A549 (cell line): ENCODE results near the gene S100A10. TPM values are rescaled to one million over a fixed set of nuclear protein-coding genes. Genes with fewer than 3 reads are reported as not detected.

ENCODE experiments used
- ATAC-seq, 2 experiments: fragments of 200-7000 bp in 1 of 2; fragments of >200 bp in 1 of 2; cut with Nextera tagmentation in 1 of 2; cut with Tn5 transposase in 1 of 2; 3 replicates each; pipeline versions ENCODE4 v1.8.0 to v1.9.1; 2018 to 2020; ENCODE audit warnings: mild to moderate bottlenecking in 1 of 2, moderate library complexity in 1 of 2
- CTCF ChIA-PET: fragments of 300-600 bp; sonication (Branson Sonifier 250); formaldehyde crosslinking; extraction: SDS; loops from one replicate; lab custom pipeline; 2021; ENCODE audit warnings: antibody characterized with exemption, inconsistent platforms; lab: Yijun Ruan, JAX
- POLR2A ChIA-PET: fragments of 350-600 bp; formaldehyde crosslinking; extraction: SDS; loops from one replicate; lab custom pipeline; 2021; ENCODE audit warnings: antibody characterized with exemption, inconsistent platforms; lab: Yijun Ruan, JAX
- DNase-seq, 2 experiments: peaks; one replicate each; pipeline versions ENCODE4 v3.0.0 to v3.0.0-alpha.2; 2011 to 2016; ENCODE audit warnings: low read depth in 1 of 2, low spot score in 1 of 2
- FAIRE-seq: peaks from 2 replicates; lab custom pipeline; 2011; peaks lifted over from hg19 to GRCh38; lab: Jason Lieb, UNC
- H3K27ac ChIP-seq, 2 experiments: fragments of >200 bp; sonication (Bioruptor Twin); formaldehyde crosslinking; 3 replicates each; pipeline ENCODE4 v1.5.1; 2016 to 2017
- H3K4me1 ChIP-seq: fragments of >200 bp; sonication (Bioruptor Twin); formaldehyde crosslinking; 3 replicates; pipeline ENCODE4 v1.6.1; 2016
- H3K4me2 ChIP-seq: fragments of >200 bp; sonication (Bioruptor Twin); formaldehyde crosslinking; 3 replicates; pipeline ENCODE4 v1.6.1; 2016
- H3K4me3 ChIP-seq: fragments of >200 bp; sonication (Bioruptor Twin); formaldehyde crosslinking; 3 replicates; pipeline ENCODE4 v1.5.1; 2016
- H3K9me3 ChIP-seq: fragments of >200 bp; sonication (Bioruptor Twin); formaldehyde crosslinking; 3 replicates; pipeline ENCODE4 v1.6.1; 2016
- ATOH8 ChIP-seq: fragments of 250-450 bp; sonication (Bioruptor Pico); IDR thresholded peaks from 2 replicates; pipeline ENCODE4 v1.5.0; 2020; ENCODE audit warnings: low read depth, mild to moderate bottlenecking, moderate library complexity
- BHLHE40 ChIP-seq: IDR thresholded peaks from 2 replicates; pipeline ENCODE4 v1.6.1; 2012; ENCODE audit warnings: low read depth, low read length, inconsistent platforms
- CBX8 ChIP-seq: fragments of 200-600 bp; sonication (generic); IDR thresholded peaks from 2 replicates; pipeline ENCODE4 v1.6.1; 2016
- CEBPB ChIP-seq, 2 experiments: fragments of >200 bp in 1 of 2; sonication (Bioruptor Twin) in 1 of 2; formaldehyde crosslinking in 1 of 2; IDR thresholded peaks; 2 replicates each; pipeline ENCODE4 v1.6.1; 2012 to 2016
- EHF ChIP-seq: fragments of 250-450 bp; sonication (Bioruptor Pico); IDR thresholded peaks from 2 replicates; pipeline ENCODE4 v1.5.0; 2020; ENCODE audit warnings: mild to moderate bottlenecking
- FOSB ChIP-seq: fragments of 250-450 bp; sonication (Bioruptor Pico); IDR thresholded peaks from 2 replicates; pipeline ENCODE4 v1.5.0; 2020; ENCODE audit warnings: mild to moderate bottlenecking, moderate library complexity
- FOSL2 ChIP-seq, 2 experiments: fragments of 450-650 bp in 1 of 2; fragments of >200 bp in 1 of 2; sonication (Bioruptor Twin) in 1 of 2; formaldehyde crosslinking; IDR thresholded peaks; 2 replicates each; pipeline versions ENCODE4 v1.5.0 to v1.6.1; 2016 to 2020; ENCODE audit warnings: mild to moderate bottlenecking in 1 of 2, moderate library complexity in 1 of 2
- GATA3 ChIP-seq: IDR thresholded peaks from 2 replicates; pipeline ENCODE4 v1.6.1; 2012; ENCODE audit warnings: borderline replicate concordance
- HEYL ChIP-seq: fragments of 250-450 bp; sonication (Bioruptor Pico); IDR thresholded peaks from 2 replicates; pipeline ENCODE4 v1.8.0; 2021; ENCODE audit warnings: mild to moderate bottlenecking, moderate library complexity
- HOXA7 ChIP-seq: fragments of 250-450 bp; sonication (Bioruptor Pico); IDR thresholded peaks from 2 replicates; pipeline ENCODE4 v1.5.0; 2020; ENCODE audit warnings: mild to moderate bottlenecking, moderate library complexity
- HOXB5 ChIP-seq: fragments of 250-450 bp; sonication (Bioruptor Pico); IDR thresholded peaks from 2 replicates; pipeline ENCODE4 v1.5.0; 2020; ENCODE audit warnings: mild to moderate bottlenecking, moderate library complexity
- JUNB ChIP-seq: fragments of >200 bp; sonication (Bioruptor Twin); formaldehyde crosslinking; IDR thresholded peaks from 2 replicates; pipeline ENCODE4 v1.6.1; 2016
- MYC ChIP-seq: IDR thresholded peaks from 2 replicates; pipeline ENCODE4 v1.6.1; 2012; ENCODE audit warnings: mild to moderate bottlenecking, inconsistent platforms, low read length, improper control_type of control experiment, borderline replicate concordance
- NR3C1 ChIP-seq: fragments of >200 bp; sonication (Bioruptor Twin); formaldehyde crosslinking; IDR thresholded peaks from 3 replicates; pipeline ENCODE4 v1.6.1; 2017
- POLR2AphosphoS2 ChIP-seq: conservative IDR thresholded peaks from 2 replicates; pipeline ENCODE4 v1.6.1; 2012; ENCODE audit warnings: low read length, improper control_type of control experiment, inconsistent platforms
- RAD21 ChIP-seq, 2 experiments: fragments of >200 bp in 1 of 2; sonication (Bioruptor Twin) in 1 of 2; formaldehyde crosslinking in 1 of 2; IDR thresholded peaks in 1 of 2; conservative IDR thresholded peaks in 1 of 2; 2 replicates in 1 of 2; 3 replicates in 1 of 2; pipeline ENCODE4 v1.6.1; 2012 to 2018; ENCODE audit warnings: inconsistent platforms in 1 of 2
- RFX5 ChIP-seq: fragments of 450-650 bp; IDR thresholded peaks from 2 replicates; pipeline ENCODE4 v1.7.1; 2014; ENCODE audit warnings: antibody characterized with exemption, mild to moderate bottlenecking, moderate library complexity
- SMC3 ChIP-seq: fragments of >200 bp; sonication (Bioruptor Twin); formaldehyde crosslinking; IDR thresholded peaks from 3 replicates; pipeline ENCODE4 v1.6.1; 2018; ENCODE audit warnings: inconsistent platforms
- SREBF2 ChIP-seq: fragments of 450-650 bp; IDR thresholded peaks from 2 replicates; pipeline ENCODE4 v1.6.1; 2014; ENCODE audit warnings: mild to moderate bottlenecking, moderate library complexity
- TP53 ChIP-seq: fragments of 250-450 bp; sonication (Bioruptor Pico); IDR thresholded peaks from 2 replicates; pipeline ENCODE4 v1.5.0; 2021; ENCODE audit warnings: mild to moderate bottlenecking, moderate library complexity
- USF2 ChIP-seq: fragments of 450-650 bp; IDR thresholded peaks from 2 replicates; pipeline ENCODE4 v1.6.1; 2014; ENCODE audit warnings: antibody characterized with exemption
- WGBS: methylation state at CpG from one replicate; pipeline ENCODE4 v1.1.6; 2017; ENCODE audit errors: missing lambda C conversion rate; 5-methylcytosine and 5-hydroxymethylcytosine counted together
- polyA plus RNA-seq, 4 experiments: library from polyadenylated mRNA; depleted of rRNA in 3 of 4; stranded (reverse); fragments of >200 nt; fragmentation: RNase III in 1 of 4; extraction: RNeasy Plus Mini Kit Qiagen cat#74134 plus additional on column Dnase treatment in 1 of 4; gene quantifications; 2 replicates in 3 of 4; 3 replicates in 1 of 4; pipeline ENCODE4 v1.2.3, GENCODE V29; 2011 to 2017
- TF ChIP-seq, protein P1 (sequence below): fragments of 250-450 bp; sonication (Bioruptor Pico); IDR thresholded peaks from 2 replicates; pipeline ENCODE4 v1.5.0; 2021; ENCODE audit warnings: mild to moderate bottlenecking, moderate library complexity, borderline replicate concordance
- TF ChIP-seq, protein P2 (sequence below): fragments of >200 bp; sonication (Bioruptor Twin); formaldehyde crosslinking; IDR thresholded peaks from 3 replicates; pipeline ENCODE4 v1.5.1; 2016
- TF ChIP-seq, protein P3 (sequence below): fragments of >200 bp; sonication (Bioruptor Twin); formaldehyde crosslinking; IDR thresholded peaks from 3 replicates; pipeline ENCODE4 v1.6.1; 2016
- TF ChIP-seq, protein P4 (sequence below): IDR thresholded peaks from 2 replicates; pipeline ENCODE4 v1.6.1; 2012

S100A10 gene
- polyA plus RNA-seq, 2 of the 4 experiments (the other 2 are of a cell fraction) = 505 to 2,077 TPM

- Histone ChIP-seq H3K4me1 (peaks cover 27% of the 10 kb centered on the region), H3K27ac (peak overlapping the region; percentile 98 to 100), H3K4me3 (peak overlapping the region; percentile 78)
- DNase-seq (peak; percentile 42 to 59), ATAC-seq (peak; percentile 51 to 63; a peak in 4 of 6 replicates)
- under 1% methylated on average over 17 of the region's 17 CpGs for WGBS
- ChIA-PET CTCF (interaction anchor here (0.7 to 5.5 kb wide), 16 partner anchors 12 to 423 kb away, joined by 3 to 68 read pairs (median 8); partner anchors contain the start of gene THEM4), POLR2A (interaction anchor here (0.6 to 4.5 kb wide), 7 partner anchors 12 to 127 kb away, joined by 3 to 118 read pairs (median 7); partner anchors contain the start of gene THEM4)
- no peak for TF ChIP-seq USF2
- no peak for TF ChIP-seq JUNB
- TF ChIP-seq POLR2AphosphoS2 = no peak
- TF ChIP-seq, protein P1, sequence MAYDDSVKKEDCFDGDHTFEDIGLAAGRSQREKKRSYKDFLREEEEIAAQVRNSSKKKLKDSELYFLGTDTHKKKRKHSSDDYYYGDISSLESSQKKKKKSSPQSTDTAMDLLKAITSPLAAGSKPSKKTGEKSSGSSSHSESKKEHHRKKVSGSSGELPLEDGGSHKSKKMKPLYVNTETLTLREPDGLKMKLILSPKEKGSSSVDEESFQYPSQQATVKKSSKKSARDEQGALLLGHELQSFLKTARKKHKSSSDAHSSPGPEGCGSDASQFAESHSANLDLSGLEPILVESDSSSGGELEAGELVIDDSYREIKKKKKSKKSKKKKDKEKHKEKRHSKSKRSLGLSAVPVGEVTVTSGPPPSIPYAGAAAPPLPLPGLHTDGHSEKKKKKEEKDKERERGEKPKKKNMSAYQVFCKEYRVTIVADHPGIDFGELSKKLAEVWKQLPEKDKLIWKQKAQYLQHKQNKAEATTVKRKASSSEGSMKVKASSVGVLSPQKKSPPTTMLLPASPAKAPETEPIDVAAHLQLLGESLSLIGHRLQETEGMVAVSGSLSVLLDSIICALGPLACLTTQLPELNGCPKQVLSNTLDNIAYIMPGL (CRISPR knock-in tag) = 0 out of 2 replicates have a peak, but pooled peaks have one; percentile 7
- TF ChIP-seq SREBF2 = no peak
- TF ChIP-seq TP53 (CRISPR knock-in tag) = no peak
- no peak for TF ChIP-seq GATA3
- TF ChIP-seq, all 56 proteins: peak for 1
- no peaks in the 10 kb centered on the region for H3K9me3 ChIP-seq
- H3K4me2 ChIP-seq = peak overlapping the region; percentile 99
- no peak for FAIRE-seq
These were observed 42.0 kb upstream of the S100A10 start for GRCh38 chr1:152035539-152036266.

GRCh38 chr1:152034654-152035538, 41.2 kb upstream of the S100A10 start:
- POLR2A ChIA-PET = interaction anchor here (0.6 to 4.5 kb wide), 12 partner anchors 13 to 424 kb away, joined by 3 to 118 read pairs (median 4); partner anchors contain the start of gene THEM4
- peak overlapping the region; percentile 98 to 100 for H3K27ac ChIP-seq
- ATAC-seq (peak; percentile 44 to 59), FAIRE-seq (no peak), DNase-seq (peak; percentile 80 to 86)
- CTCF ChIA-PET = interaction anchor here (0.7 to 5.5 kb wide), 31 partner anchors 8 to 423 kb away, joined by 3 to 68 read pairs (median 7); partner anchors contain the start of gene THEM4
- TF ChIP-seq, protein P2, sequence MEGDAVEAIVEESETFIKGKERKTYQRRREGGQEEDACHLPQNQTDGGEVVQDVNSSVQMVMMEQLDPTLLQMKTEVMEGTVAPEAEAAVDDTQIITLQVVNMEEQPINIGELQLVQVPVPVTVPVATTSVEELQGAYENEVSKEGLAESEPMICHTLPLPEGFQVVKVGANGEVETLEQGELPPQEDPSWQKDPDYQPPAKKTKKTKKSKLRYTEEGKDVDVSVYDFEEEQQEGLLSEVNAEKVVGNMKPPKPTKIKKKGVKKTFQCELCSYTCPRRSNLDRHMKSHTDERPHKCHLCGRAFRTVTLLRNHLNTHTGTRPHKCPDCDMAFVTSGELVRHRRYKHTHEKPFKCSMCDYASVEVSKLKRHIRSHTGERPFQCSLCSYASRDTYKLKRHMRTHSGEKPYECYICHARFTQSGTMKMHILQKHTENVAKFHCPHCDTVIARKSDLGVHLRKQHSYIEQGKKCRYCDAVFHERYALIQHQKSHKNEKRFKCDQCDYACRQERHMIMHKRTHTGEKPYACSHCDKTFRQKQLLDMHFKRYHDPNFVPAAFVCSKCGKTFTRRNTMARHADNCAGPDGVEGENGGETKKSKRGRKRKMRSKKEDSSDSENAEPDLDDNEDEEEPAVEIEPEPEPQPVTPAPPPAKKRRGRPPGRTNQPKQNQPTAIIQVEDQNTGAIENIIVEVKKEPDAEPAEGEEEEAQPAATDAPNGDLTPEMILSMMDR = peak; percentile 73
- TF ChIP-seq, protein P3, sequence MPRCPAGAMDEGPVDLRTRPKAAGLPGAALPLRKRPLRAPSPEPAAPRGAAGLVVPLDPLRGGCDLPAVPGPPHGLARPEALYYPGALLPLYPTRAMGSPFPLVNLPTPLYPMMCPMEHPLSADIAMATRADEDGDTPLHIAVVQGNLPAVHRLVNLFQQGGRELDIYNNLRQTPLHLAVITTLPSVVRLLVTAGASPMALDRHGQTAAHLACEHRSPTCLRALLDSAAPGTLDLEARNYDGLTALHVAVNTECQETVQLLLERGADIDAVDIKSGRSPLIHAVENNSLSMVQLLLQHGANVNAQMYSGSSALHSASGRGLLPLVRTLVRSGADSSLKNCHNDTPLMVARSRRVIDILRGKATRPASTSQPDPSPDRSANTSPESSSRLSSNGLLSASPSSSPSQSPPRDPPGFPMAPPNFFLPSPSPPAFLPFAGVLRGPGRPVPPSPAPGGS = 0 out of 3 replicates have a peak, but pooled peaks have one; percentile 18
- TF ChIP-seq MYC (0 out of 2 replicates have a peak, but pooled peaks have one; percentile 31), BHLHE40 (peak; percentile 20; the same call in 1 of the 2 replicates), CEBPB (IDR thresholded peaks at IDR 0.05) (0 out of 4 replicates have a peak, but pooled peaks of 1 of the 2 experiments have one; percentile 20), CBX8 (no peak), SMC3 (peak; percentile 70), HOXA7 (CRISPR knock-in tag) (peak; percentile 75; the same call in 1 of the 2 replicates), NR3C1 (no peak), HEYL (CRISPR knock-in tag) (no peak), FOSL2 (IDR thresholded peaks at IDR 0.05) (no peak), FOSL2 (CRISPR knock-in tag; IDR thresholded peaks at IDR 0.05) (0 out of 2 replicates have a peak, but pooled peaks have one; percentile 35), JUNB (no peak), RFX5 (no peak), HOXB5 (CRISPR knock-in tag) (peak; percentile 85; the same call in 1 of the 2 replicates), SREBF2 (no peak), GATA3 (peak; percentile 84), FOSB (peak; percentile 16; the same call in 1 of the 2 replicates), EHF (CRISPR knock-in tag) (no peak), RAD21 (conservative IDR thresholded peaks at IDR 0.05 in 1 of 2, IDR thresholded peaks at IDR 0.05 in 1 of 2) (peak; percentile 44 to 54), ATOH8 (CRISPR knock-in tag) (no peak)
- TF ChIP-seq, protein P4, sequence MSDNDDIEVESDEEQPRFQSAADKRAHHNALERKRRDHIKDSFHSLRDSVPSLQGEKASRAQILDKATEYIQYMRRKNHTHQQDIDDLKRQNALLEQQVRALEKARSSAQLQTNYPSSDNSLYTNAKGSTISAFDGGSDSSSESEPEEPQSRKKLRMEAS = peak; percentile 75
- peak overlapping the region; percentile 99 for H3K4me2 ChIP-seq
- H3K4me3 ChIP-seq = peak overlapping the region; percentile 78
- H3K4me1 ChIP-seq = peaks cover 30% of the 10 kb centered on the region
- H3K9me3 ChIP-seq = no peaks in the 10 kb centered on the region
- WGBS = under 1% methylated on average over 8 of the region's 8 CpGs
